GM18873 (cell line): ENCODE measurements around the gene PTP4A2.

Experiments
- ATAC-seq: cut with Tn5 transposase; IDR thresholded peaks from one replicate; pipeline ENCODE4 v1.9.1; 2021; ENCODE audit warnings: mild to moderate bottlenecking, moderate library complexity, moderate number of reproducible peaks; ENCODE audit not compliant: unreplicated experiment, low FRiP score

PTP4A2 gene

DNA sequence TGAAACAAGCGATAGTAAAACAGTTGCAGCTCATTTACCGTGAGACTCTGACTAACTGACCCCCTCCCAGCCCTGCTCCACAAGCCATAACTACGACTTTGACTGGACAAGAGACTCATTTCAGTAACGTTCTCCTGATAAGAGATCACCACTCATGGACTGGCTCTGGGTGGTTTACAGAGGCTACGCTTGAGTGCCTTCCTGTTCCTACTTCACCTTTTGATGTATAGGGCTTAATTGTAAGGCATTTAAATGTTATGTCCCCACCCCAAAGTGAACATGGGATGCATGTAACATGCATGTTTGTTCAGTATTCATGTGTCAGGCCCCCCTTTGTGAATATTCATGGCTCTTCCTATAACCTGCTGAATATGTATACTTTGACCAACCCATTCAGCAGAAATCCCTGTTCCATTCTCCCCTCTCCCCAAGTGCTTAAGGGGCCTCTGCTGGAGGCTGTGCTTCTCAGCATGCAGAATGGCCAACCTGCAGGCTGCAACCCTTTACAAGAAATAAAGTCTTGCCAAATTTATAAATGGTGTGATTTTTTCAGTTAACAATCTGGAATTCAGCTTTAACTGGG, 71.6 kb downstream of the PTP4A2 start:
- ATAC-seq = no peak

DNA sequence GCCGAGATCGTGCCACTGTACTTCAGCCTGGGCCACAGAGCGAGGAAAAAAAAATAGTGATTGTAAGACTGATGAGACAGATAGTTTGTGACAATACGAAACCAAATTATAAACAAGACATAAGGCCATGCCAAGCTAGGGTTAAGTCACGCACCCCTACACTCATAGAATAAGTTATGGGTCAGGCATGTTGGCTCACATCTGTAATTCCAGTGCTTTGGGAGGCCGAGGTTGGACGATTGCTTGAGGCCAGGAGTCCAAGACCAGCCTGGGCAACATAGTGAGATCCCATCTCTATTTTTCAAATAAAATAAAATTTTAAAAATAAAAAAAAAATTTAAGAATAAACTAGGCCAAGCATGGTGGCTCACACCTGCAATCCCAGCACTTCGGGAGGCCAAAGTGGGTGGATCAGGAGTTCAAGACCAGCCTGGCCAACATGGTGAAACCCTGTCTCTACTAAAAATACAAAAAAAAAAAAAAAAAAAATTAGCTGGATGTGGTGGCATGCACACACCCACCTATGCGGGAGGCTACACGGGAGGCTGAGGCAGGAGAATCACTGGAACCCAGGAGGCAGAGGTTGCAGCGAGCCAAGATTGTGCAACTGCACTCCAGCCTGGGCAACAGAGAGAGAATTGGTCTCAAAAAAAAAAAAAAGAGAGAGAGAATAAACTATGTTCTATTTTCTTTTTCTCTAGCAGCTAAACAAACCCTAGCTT, 72.3 kb downstream of the PTP4A2 start:
- ATAC-seq = no peak

- no peak for ATAC-seq
Measured at GRCh38 chr1:31862071-31862470, 76.1 kb downstream of the PTP4A2 start.

- no peak for ATAC-seq
Measured at GRCh38 chr1:31861346-31861745, 76.8 kb downstream of the PTP4A2 start.

DNA sequence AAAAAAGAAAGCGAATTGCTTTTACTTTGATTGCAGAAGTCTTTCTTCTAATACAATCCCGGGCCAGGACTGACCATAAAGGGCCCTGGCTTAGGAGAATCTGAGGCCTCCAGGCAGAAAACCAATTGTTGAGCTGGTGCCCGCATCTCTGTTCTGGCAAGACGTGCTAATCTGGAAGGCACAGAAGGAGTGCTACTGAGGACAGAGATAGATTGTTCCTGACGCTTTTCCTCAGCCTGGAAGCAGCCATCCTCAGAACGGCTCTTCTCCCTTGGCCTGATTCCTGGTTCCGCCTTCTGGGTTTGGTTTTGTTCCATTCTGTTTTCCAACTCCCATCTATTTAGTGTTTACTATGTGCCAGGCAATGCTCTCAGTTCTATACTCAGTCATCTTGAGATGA, 77.6 kb downstream of the PTP4A2 start:
- ATAC-seq = no peak

DNA sequence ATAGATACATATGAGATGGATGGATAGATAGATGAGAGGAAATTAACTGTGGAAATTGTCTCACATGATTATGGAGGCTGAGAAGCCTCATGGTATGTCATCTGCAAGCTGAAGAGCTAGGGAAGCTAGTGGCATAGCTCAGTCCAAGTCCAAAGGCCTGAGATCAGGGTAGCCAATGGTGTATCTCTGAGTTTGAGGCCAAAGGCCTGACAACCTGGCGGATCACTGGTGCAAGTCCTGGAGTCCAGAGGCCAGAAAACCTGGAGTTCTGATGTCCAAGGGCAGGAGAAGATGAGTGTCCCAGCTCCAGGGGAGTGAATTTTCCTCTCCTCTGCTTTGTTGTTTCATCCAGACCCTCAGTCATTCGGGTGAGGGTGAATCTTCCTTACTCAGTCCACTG, 78.4 kb downstream of the PTP4A2 start:
- no peak for ATAC-seq

DNA sequence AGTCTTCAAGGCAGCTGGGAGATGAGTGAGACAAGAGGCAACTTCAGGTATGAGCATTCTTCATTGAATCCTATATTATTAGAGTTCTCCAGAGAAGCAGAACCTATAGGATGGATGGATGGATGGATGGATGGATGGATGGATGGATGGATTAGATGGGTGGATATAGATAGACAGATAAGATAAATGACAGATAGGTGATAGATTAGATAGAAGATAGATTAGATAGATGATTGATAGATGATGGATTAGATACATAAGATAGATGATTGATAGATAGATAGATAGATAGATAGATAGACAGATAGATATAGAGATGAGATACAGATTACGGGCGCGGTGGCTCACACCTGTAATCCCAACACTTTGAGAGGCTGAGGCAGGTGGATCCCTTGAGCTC, 79.1 kb downstream of the PTP4A2 start:
- no peak for ATAC-seq

DNA sequence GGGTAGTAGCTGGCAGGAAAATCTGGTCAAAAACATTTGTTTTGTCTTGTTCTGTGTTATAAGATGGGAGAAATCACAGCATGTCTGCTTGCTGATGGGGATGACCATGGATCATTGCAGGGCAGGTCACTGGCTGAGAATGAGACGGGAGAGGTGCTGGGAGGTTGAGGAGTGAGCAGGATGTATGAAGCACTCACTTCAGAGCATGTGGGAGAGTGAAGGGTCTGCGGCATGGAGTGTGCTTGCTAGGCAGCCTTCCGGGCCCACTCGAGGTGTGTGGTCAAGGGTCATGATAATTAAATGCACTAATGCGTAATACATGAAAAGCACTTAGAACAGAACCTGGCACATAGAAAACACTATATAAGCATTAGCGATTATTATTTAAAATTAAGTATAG, 80.3 kb downstream of the PTP4A2 start:
- no peak for ATAC-seq
